Spleen (tissue), 11 donors: Measurements from ENCODE around the gene RGS19. TPM values are rescaled to one million over a fixed set of nuclear protein-coding genes. Genes with fewer than 3 reads are reported as not detected.

Experiments
- DNase-seq: peaks from one replicate; pipeline ENCODE4 v3.0.0-alpha.2; 2020
- H3K27ac ChIP-seq, 8 donors: fragments of 200-600 bp; sonication (generic) in 7 of 8; 1 replicate in 4 of 8; 2 replicates in 4 of 8; pipeline versions ENCODE4 v1.5.0 to v1.8.0; 2016 to 2021; ENCODE audit warnings: inconsistent platforms in 4 of 8, mild to moderate bottlenecking in 4 of 8, moderate library complexity in 1 of 8
- H3K27me3 ChIP-seq, 7 donors: fragments of 200-600 bp; sonication (generic) in 6 of 7; replicated peaks in 1 of 7; 1 replicate in 4 of 7; 2 replicates in 3 of 7; pipeline versions ENCODE4 v1.5.0 to v1.8.0; 2016 to 2021; ENCODE audit warnings: inconsistent platforms in 3 of 7, mild to moderate bottlenecking in 1 of 7
- H3K36me3 ChIP-seq, 6 donors: fragments of 200-600 bp; sonication (generic) in 5 of 6; 1 replicate in 4 of 6; 2 replicates in 2 of 6; pipeline versions ENCODE4 v1.5.0 to v1.8.0; 2016 to 2021; ENCODE audit warnings: inconsistent platforms in 2 of 6
- H3K4me1 ChIP-seq, 6 donors: fragments of 200-600 bp; sonication (generic) in 5 of 6; 1 replicate in 3 of 6; 2 replicates in 3 of 6; pipeline versions ENCODE4 v1.5.0 to v1.8.0; 2016 to 2021; ENCODE audit warnings: inconsistent platforms in 3 of 6
- H3K4me3 ChIP-seq, 8 donors: fragments of 200-600 bp; sonication (generic) in 7 of 8; 1 replicate in 4 of 8; 2 replicates in 4 of 8; pipeline versions ENCODE4 v1.5.0 to v1.8.0; 2016 to 2021; ENCODE audit warnings: inconsistent platforms in 4 of 8, mild to moderate bottlenecking in 4 of 8, moderate library complexity in 2 of 8
- H3K9me3 ChIP-seq, 8 donors: fragments of 200-600 bp; sonication (generic) in 7 of 8; 1 replicate in 4 of 8; 2 replicates in 4 of 8; pipeline versions ENCODE4 v1.5.0 to v1.8.0; 2016 to 2021; ENCODE audit warnings: inconsistent platforms in 4 of 8
- POLR2A ChIP-seq, 3 donors: fragments of 450-650 bp; IDR thresholded peaks; one replicate each; pipeline ENCODE4 v1.5.1; 2017; ENCODE audit warnings: antibody characterized with exemption in 3 of 3, mild to moderate bottlenecking in 1 of 3
- POLR2AphosphoS5 ChIP-seq, 3 donors: sonication (generic); formaldehyde crosslinking; IDR thresholded peaks; one replicate each; pipeline ENCODE4 v1.5.1; 2017; ENCODE audit warnings: antibody characterized with exemption in 3 of 3
- WGBS, 5 donors: extraction: QIAGEN DNeasy Blood & Tissue Kit in 3 of 5; methylation state at CpG; one replicate each; pipeline versions ENCODE4 v1.1.5 to v1.1.7; 2013 to 2018; 5-methylcytosine and 5-hydroxymethylcytosine counted together
- intact Hi-C: fragments of 100-400 bp; cut with DNase I; formaldehyde crosslinking; loops from one replicate; pipeline ENCODE4 v1.15.0; 2023; ENCODE audit warnings: low total_unique reads
- polyA plus RNA-seq, 3 donors: library from polyadenylated mRNA; stranded (reverse); fragments of 200-250 nt; gene quantifications; one replicate each; pipeline ENCODE4 v1.2.1, GENCODE V29; 2013
- total RNA-seq, 7 donors: library from RNA; depleted of rRNA in 3 of 7; stranded (reverse); fragments of >200 nt in 3 of 7; fragmentation: NEBNext Ultra II Directional in 4 of 7; extraction: Animal tissue kit (Norgen Biotek cat#: 25700) in 4 of 7; gene quantifications; one replicate each; pipeline versions ENCODE4 v1.1.0 to v1.2.1, GENCODE V29; 2016 to 2021
- TF ChIP-seq, protein P1 (sequence below), 11 experiments: fragments of 200-600 bp in 7 of 11; fragments of 450-650 bp in 4 of 11; sonication (generic) in 4 of 11; IDR thresholded peaks in 8 of 11; conservative IDR thresholded peaks in 3 of 11; 1 replicate in 7 of 11; 2 replicates in 4 of 11; pipeline versions ENCODE4 v1.4.0 to v1.8.0; 2016 to 2021; ENCODE audit warnings: antibody characterized with exemption in 11 of 11, inconsistent platforms in 4 of 11, mild to moderate bottlenecking in 1 of 11
- donor health status: healthy with polysubstance abuse.
- donor health status: DM: no; HTN: no; CAD: no; lungs with moderate emphysema.
- donor health status: DM: no; HTN: no; CAD: no.
- donor health status: Bipolar disorder and iron deficiency.
- donor health status: healthy.
- donor health status: DM: no; HTN: no; CAD: no.
- donor health status: DM: yes; HTN: yes; CAD: no.

RGS19 gene
- total and polyA plus RNA-seq, 10 donors: 80.4 to 186 (median 102) TPM

DNA sequence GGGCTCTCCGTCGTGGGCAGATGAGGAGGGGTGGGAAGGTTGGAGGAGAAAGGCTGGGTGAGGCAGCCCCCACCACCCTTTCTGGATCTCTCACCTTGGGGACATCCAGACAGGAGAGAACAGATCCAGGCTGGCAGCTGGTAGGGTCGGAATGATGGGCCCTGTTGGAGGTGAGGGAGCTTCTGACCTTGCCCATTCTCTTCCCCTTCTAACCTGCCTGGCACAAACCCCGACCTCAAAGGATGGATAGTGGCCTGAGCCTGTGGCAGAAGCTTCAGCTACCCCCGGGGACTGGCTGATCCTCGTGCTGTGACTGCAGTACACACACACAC lies 34.1 kb upstream of the RGS19 start:
- H3K27me3 ChIP-seq: no peaks in the 10 kb centered on the region
- no peak overlapping the region for H3K4me3 ChIP-seq
- H3K9me3 ChIP-seq: no peaks in the 10 kb centered on the region
- H3K27ac ChIP-seq: no peak overlapping the region
- intact Hi-C loops: no loop called here
- DNase-seq: no peak
- H3K36me3 ChIP-seq: no peaks in the 10 kb centered on the region
- 65 to 91% (median 79%) methylated on average over 5 to 6 of the region's 6 CpGs for WGBS, 5 donors
- H3K4me1 ChIP-seq: peaks cover 0 to 4% (median under 1%) of the 10 kb centered on the region in 6 donors
- TF ChIP-seq POLR2A (IDR thresholded peaks at IDR 0.05) (no peak), POLR2AphosphoS5 (IDR thresholded peaks at IDR 0.05) (no peak)
- TF ChIP-seq, protein P1, sequence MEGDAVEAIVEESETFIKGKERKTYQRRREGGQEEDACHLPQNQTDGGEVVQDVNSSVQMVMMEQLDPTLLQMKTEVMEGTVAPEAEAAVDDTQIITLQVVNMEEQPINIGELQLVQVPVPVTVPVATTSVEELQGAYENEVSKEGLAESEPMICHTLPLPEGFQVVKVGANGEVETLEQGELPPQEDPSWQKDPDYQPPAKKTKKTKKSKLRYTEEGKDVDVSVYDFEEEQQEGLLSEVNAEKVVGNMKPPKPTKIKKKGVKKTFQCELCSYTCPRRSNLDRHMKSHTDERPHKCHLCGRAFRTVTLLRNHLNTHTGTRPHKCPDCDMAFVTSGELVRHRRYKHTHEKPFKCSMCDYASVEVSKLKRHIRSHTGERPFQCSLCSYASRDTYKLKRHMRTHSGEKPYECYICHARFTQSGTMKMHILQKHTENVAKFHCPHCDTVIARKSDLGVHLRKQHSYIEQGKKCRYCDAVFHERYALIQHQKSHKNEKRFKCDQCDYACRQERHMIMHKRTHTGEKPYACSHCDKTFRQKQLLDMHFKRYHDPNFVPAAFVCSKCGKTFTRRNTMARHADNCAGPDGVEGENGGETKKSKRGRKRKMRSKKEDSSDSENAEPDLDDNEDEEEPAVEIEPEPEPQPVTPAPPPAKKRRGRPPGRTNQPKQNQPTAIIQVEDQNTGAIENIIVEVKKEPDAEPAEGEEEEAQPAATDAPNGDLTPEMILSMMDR (IDR thresholded peaks at IDR 0.05 in 8 of 11, conservative IDR thresholded peaks at IDR 0.05 in 3 of 11): no peak

- 72 to 90% (median 86%) methylated on average over 16 to 18 of the region's 18 CpGs for WGBS, 5 donors
- Histone ChIP-seq H3K36me3 (no peaks in the 10 kb centered on the region), H3K4me1 (peaks cover 0 to 9% (median 3%) of the 10 kb centered on the region in 6 donors), H3K27me3 (no peaks in the 10 kb centered on the region), H3K27ac (no peak overlapping the region), H3K4me3 (no peak overlapping the region), H3K9me3 (no peaks in the 10 kb centered on the region)
- peak; percentile 51 for DNase-seq
- intact Hi-C loops: no loop called here
- no peak for TF ChIP-seq POLR2AphosphoS5 (IDR thresholded peaks at IDR 0.05)
- TF ChIP-seq, protein P1 (IDR thresholded peaks at IDR 0.05 in 8 of 11, conservative IDR thresholded peaks at IDR 0.05 in 3 of 11): no peak
- no peak for TF ChIP-seq POLR2A (IDR thresholded peaks at IDR 0.05)
Observed at GRCh38 chr20:64112691-64113443, 33.5 kb upstream of the RGS19 start.

- Histone ChIP-seq H3K4me3 (no peak overlapping the region), H3K4me1 (peaks cover 0 to 18% (median 11%) of the 10 kb centered on the region in 6 donors), H3K27me3 (peaks cover 0 to 4% (median 0%) of the 10 kb centered on the region in 7 donors), H3K9me3 (no peaks in the 10 kb centered on the region), H3K36me3 (no peaks in the 10 kb centered on the region), H3K27ac (no peak overlapping the region)
- peak; percentile 71 for DNase-seq
- 43 to 51% (median 47%) methylated on average over 16 to 19 of the region's 19 CpGs for WGBS, 5 donors
- intact Hi-C loops: no loop called here
- TF ChIP-seq POLR2AphosphoS5 (IDR thresholded peaks at IDR 0.05): no peak
- TF ChIP-seq, protein P1 (IDR thresholded peaks at IDR 0.05 in 8 of 11, conservative IDR thresholded peaks at IDR 0.05 in 3 of 11): no peak
- TF ChIP-seq POLR2A (IDR thresholded peaks at IDR 0.05): no peak
Observed at GRCh38 chr20:64111841-64112641, 32.7 kb upstream of the RGS19 start.
